Measurements from ENCODE around the gene THRB.
"Not testable (repeated sequence)": the region's sequence is repeated elsewhere in the genome, so short reads cannot be mapped to it uniquely, and the experiment has no call there.

Gene THRB

GRCh38 chr3:24417730-24418129 is 76.9 kb downstream of the THRB start:
- no peaks in the 10 kb centered on the region for H3K27me3 ChIP-seq (ENCODE audit: control insufficient read depth in 3 of 3, insufficient read depth in 3 of 3, low read depth in 1 of 3, low read length in 3 of 3)
- H3K18ac ChIP-seq (ENCODE audit: low read length): no peak overlapping the region
- H3K4me1 ChIP-seq (ENCODE audit: control insufficient read depth in 2 of 2, insufficient read depth in 1 of 2, low read depth in 1 of 2, low read length in 2 of 2): no peaks in the 10 kb centered on the region
- WGBS, 2 donors (ENCODE audit: extremely low coverage in 2 of 2, insufficient read length in 2 of 2, insufficient replicate concordance in 1 of 2): no CpG with 5 or more reads among the region's 2 CpGs
- no peak overlapping the region for H3K27ac ChIP-seq (replicated peaks; ENCODE audit: low read length)
- H2BK120ac ChIP-seq (ENCODE audit: low read depth, low read length): no peak overlapping the region
- no peaks in the 10 kb centered on the region for H3K79me1 ChIP-seq (ENCODE audit: low read depth, low read length)
- no peak overlapping the region for H2AK5ac ChIP-seq (ENCODE audit: low read depth, low read length)
- no peak overlapping the region for H3K14ac ChIP-seq (ENCODE audit: low read length)
- H3K36me3 ChIP-seq (replicated peaks in 1 of 2; ENCODE audit: control insufficient read depth in 2 of 2, insufficient read depth in 2 of 2, low read length in 2 of 2): no peaks in the 10 kb centered on the region
- no peak overlapping the region for H2BK5ac ChIP-seq (ENCODE audit: low read length)
- H3K9ac ChIP-seq (ENCODE audit: low read depth, low read length, poor library complexity): no peak overlapping the region
- no peak overlapping the region for H3K4ac ChIP-seq (ENCODE audit: low read length)
- no peak overlapping the region for H2AFZ ChIP-seq (ENCODE audit: low read length)
- no peak overlapping the region for H3K4me3 ChIP-seq (ENCODE audit: low read length in 2 of 2)
- H4K91ac ChIP-seq (ENCODE audit: low read depth, low read length, poor library complexity): no peak overlapping the region
- no peak for DNase-seq (ENCODE audit: low spot score)
- H2BK15ac ChIP-seq (ENCODE audit: low read length): no peak overlapping the region
- no peak overlapping the region for H3K4me2 ChIP-seq (ENCODE audit: insufficient read depth, low read length, poor library complexity, severe bottlenecking)
- H3K23ac ChIP-seq (ENCODE audit: low read depth, low read length, poor library complexity): no peak overlapping the region
- H2BK12ac ChIP-seq (ENCODE audit: low read length): no peak overlapping the region
- H4K8ac ChIP-seq (ENCODE audit: low read depth, low read length): no peak overlapping the region
- H3K9me3 ChIP-seq (replicated peaks in 1 of 2; ENCODE audit: control insufficient read depth in 2 of 2, insufficient read depth in 1 of 2, low read depth in 1 of 2, low read length in 2 of 2): no peaks in the 10 kb centered on the region

- Histone ChIP-seq H2BK15ac (ENCODE audit: low read length) (no peak overlapping the region), H3K4me2 (ENCODE audit: insufficient read depth, low read length, poor library complexity, severe bottlenecking) (no peak overlapping the region), H2AFZ (ENCODE audit: low read length) (no peak overlapping the region), H3K4me1 (ENCODE audit: control insufficient read depth in 2 of 2, insufficient read depth in 1 of 2, low read depth in 1 of 2, low read length in 2 of 2) (no peaks in the 10 kb centered on the region), H3K18ac (ENCODE audit: low read length) (no peak overlapping the region), H3K36me3 (replicated peaks in 1 of 2; ENCODE audit: control insufficient read depth in 2 of 2, insufficient read depth in 2 of 2, low read length in 2 of 2) (no peaks in the 10 kb centered on the region), H3K4ac (ENCODE audit: low read length) (no peak overlapping the region), H3K79me1 (ENCODE audit: low read depth, low read length) (no peaks in the 10 kb centered on the region), H2BK120ac (ENCODE audit: low read depth, low read length) (no peak overlapping the region), H4K91ac (ENCODE audit: low read depth, low read length, poor library complexity) (no peak overlapping the region), H3K14ac (ENCODE audit: low read length) (no peak overlapping the region), H2BK12ac (ENCODE audit: low read length) (no peak overlapping the region), H3K27me3 (ENCODE audit: control insufficient read depth in 3 of 3, insufficient read depth in 3 of 3, low read depth in 1 of 3, low read length in 3 of 3) (no peaks in the 10 kb centered on the region), H4K8ac (ENCODE audit: low read depth, low read length) (no peak overlapping the region), H2BK5ac (ENCODE audit: low read length) (no peak overlapping the region), H3K27ac (replicated peaks; ENCODE audit: low read length) (no peak overlapping the region), H3K23ac (ENCODE audit: low read depth, low read length, poor library complexity) (no peak overlapping the region), H3K4me3 (ENCODE audit: low read length in 2 of 2) (no peak overlapping the region), H3K9me3 (replicated peaks in 1 of 2; ENCODE audit: control insufficient read depth in 2 of 2, insufficient read depth in 1 of 2, low read depth in 1 of 2, low read length in 2 of 2) (no peaks in the 10 kb centered on the region), H2AK5ac (ENCODE audit: low read depth, low read length) (no peak overlapping the region), H3K9ac (ENCODE audit: low read depth, low read length, poor library complexity) (no peak overlapping the region)
- no peak for DNase-seq (ENCODE audit: low spot score)
- WGBS, 2 donors (ENCODE audit: extremely low coverage in 2 of 2, insufficient read length in 2 of 2, insufficient replicate concordance in 1 of 2): no CpG with 5 or more reads among the region's 4 CpGs
These were observed 78.4 kb downstream of the THRB start for GRCh38 chr3:24416224-24416623.

- Histone ChIP-seq H4K8ac (ENCODE audit: low read depth, low read length) (no peak overlapping the region), H3K36me3 (replicated peaks in 1 of 2; ENCODE audit: control insufficient read depth in 2 of 2, insufficient read depth in 2 of 2, low read length in 2 of 2) (no peaks in the 10 kb centered on the region), H3K27ac (replicated peaks; ENCODE audit: low read length) (no peak overlapping the region), H3K4ac (ENCODE audit: low read length) (no peak overlapping the region), H2BK12ac (ENCODE audit: low read length) (no peak overlapping the region), H2BK15ac (ENCODE audit: low read length) (no peak overlapping the region), H2AK5ac (ENCODE audit: low read depth, low read length) (no peak overlapping the region), H3K4me3 (ENCODE audit: low read length in 2 of 2) (no peak overlapping the region), H3K9me3 (replicated peaks in 1 of 2; ENCODE audit: control insufficient read depth in 2 of 2, insufficient read depth in 1 of 2, low read depth in 1 of 2, low read length in 2 of 2) (no peaks in the 10 kb centered on the region), H2AFZ (ENCODE audit: low read length) (no peak overlapping the region), H3K9ac (ENCODE audit: low read depth, low read length, poor library complexity) (no peak overlapping the region), H3K18ac (ENCODE audit: low read length) (no peak overlapping the region), H3K23ac (ENCODE audit: low read depth, low read length, poor library complexity) (no peak overlapping the region), H3K4me2 (ENCODE audit: insufficient read depth, low read length, poor library complexity, severe bottlenecking) (no peak overlapping the region), H3K79me1 (ENCODE audit: low read depth, low read length) (no peaks in the 10 kb centered on the region), H3K27me3 (ENCODE audit: control insufficient read depth in 3 of 3, insufficient read depth in 3 of 3, low read depth in 1 of 3, low read length in 3 of 3) (no peaks in the 10 kb centered on the region), H2BK5ac (ENCODE audit: low read length) (no peak overlapping the region), H4K91ac (ENCODE audit: low read depth, low read length, poor library complexity) (no peak overlapping the region), H3K4me1 (ENCODE audit: control insufficient read depth in 2 of 2, insufficient read depth in 1 of 2, low read depth in 1 of 2, low read length in 2 of 2) (no peaks in the 10 kb centered on the region), H3K14ac (ENCODE audit: low read length) (no peak overlapping the region), H2BK120ac (ENCODE audit: low read depth, low read length) (no peak overlapping the region)
- no CpG with 5 or more reads among the region's 3 CpGs for WGBS, 2 donors (ENCODE audit: extremely low coverage in 2 of 2, insufficient read length in 2 of 2, insufficient replicate concordance in 1 of 2)
- no peak for DNase-seq (ENCODE audit: low spot score)
These were observed 78.8 kb downstream of the THRB start for GRCh38 chr3:24415824-24416223.

GRCh38 chr3:24413662-24414061 is 81.0 kb downstream of the THRB start:
- H3K4me1 ChIP-seq (ENCODE audit: control insufficient read depth in 2 of 2, insufficient read depth in 1 of 2, low read depth in 1 of 2, low read length in 2 of 2); H2BK15ac ChIP-seq (ENCODE audit: low read length); H3K9me3 ChIP-seq (replicated peaks in 1 of 2; ENCODE audit: control insufficient read depth in 2 of 2, insufficient read depth in 1 of 2, low read depth in 1 of 2, low read length in 2 of 2); H4K91ac ChIP-seq (ENCODE audit: low read depth, low read length, poor library complexity); H3K79me1 ChIP-seq (ENCODE audit: low read depth, low read length); H2AK5ac ChIP-seq (ENCODE audit: low read depth, low read length); H3K4ac ChIP-seq (ENCODE audit: low read length); H2BK120ac ChIP-seq (ENCODE audit: low read depth, low read length); H2BK5ac ChIP-seq (ENCODE audit: low read length); H3K23ac ChIP-seq (ENCODE audit: low read depth, low read length, poor library complexity); H3K4me2 ChIP-seq (ENCODE audit: insufficient read depth, low read length, poor library complexity, severe bottlenecking); H3K27ac ChIP-seq (replicated peaks; ENCODE audit: low read length); DNase-seq (ENCODE audit: low spot score); H3K4me3 ChIP-seq (ENCODE audit: low read length in 2 of 2); H2AFZ ChIP-seq (ENCODE audit: low read length); H3K27me3 ChIP-seq (ENCODE audit: control insufficient read depth in 3 of 3, insufficient read depth in 3 of 3, low read depth in 1 of 3, low read length in 3 of 3); H3K9ac ChIP-seq (ENCODE audit: low read depth, low read length, poor library complexity); H3K18ac ChIP-seq (ENCODE audit: low read length); H3K14ac ChIP-seq (ENCODE audit: low read length); H3K36me3 ChIP-seq (replicated peaks in 1 of 2; ENCODE audit: control insufficient read depth in 2 of 2, insufficient read depth in 2 of 2, low read length in 2 of 2); H4K8ac ChIP-seq (ENCODE audit: low read depth, low read length); H2BK12ac ChIP-seq (ENCODE audit: low read length): not testable (repeated sequence)
- no CpG with 5 or more reads among the region's 5 CpGs for WGBS, 2 donors (ENCODE audit: extremely low coverage in 2 of 2, insufficient read length in 2 of 2, insufficient replicate concordance in 1 of 2)
